ENCODE data around the gene WDR7.
A peak's percentile ranks its signal among the peaks of the same experiment; 100 is the strongest.

The WDR7 gene

GRCh38 chr18:56650944-56651770 lies at the start of gene WDR7:
Gene WDR7, plus strand, starts transcription at chr18:56651359. Its CDS starts 21,157 bp downstream, at chr18:56672516.
- peak within 1 kb of the TSS; percentile 90 for H3K27ac ChIP-seq
- no peak for TF ChIP-seq ZFX (IDR thresholded peaks at IDR 0.05; ENCODE audit: borderline replicate concordance)
- TF ChIP-seq, protein P1, sequence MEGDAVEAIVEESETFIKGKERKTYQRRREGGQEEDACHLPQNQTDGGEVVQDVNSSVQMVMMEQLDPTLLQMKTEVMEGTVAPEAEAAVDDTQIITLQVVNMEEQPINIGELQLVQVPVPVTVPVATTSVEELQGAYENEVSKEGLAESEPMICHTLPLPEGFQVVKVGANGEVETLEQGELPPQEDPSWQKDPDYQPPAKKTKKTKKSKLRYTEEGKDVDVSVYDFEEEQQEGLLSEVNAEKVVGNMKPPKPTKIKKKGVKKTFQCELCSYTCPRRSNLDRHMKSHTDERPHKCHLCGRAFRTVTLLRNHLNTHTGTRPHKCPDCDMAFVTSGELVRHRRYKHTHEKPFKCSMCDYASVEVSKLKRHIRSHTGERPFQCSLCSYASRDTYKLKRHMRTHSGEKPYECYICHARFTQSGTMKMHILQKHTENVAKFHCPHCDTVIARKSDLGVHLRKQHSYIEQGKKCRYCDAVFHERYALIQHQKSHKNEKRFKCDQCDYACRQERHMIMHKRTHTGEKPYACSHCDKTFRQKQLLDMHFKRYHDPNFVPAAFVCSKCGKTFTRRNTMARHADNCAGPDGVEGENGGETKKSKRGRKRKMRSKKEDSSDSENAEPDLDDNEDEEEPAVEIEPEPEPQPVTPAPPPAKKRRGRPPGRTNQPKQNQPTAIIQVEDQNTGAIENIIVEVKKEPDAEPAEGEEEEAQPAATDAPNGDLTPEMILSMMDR (IDR thresholded peaks at IDR 0.05), result no peak

- no peak for TF ChIP-seq ZFX (IDR thresholded peaks at IDR 0.05; ENCODE audit: borderline replicate concordance)
- TF ChIP-seq, protein P1 (IDR thresholded peaks at IDR 0.05), result no peak
- no peak overlapping the region for H3K27ac ChIP-seq
Observed at GRCh38 chr18:56606618-56607017, 44.5 kb upstream of the WDR7 start.

- no peak overlapping the region for H3K27ac ChIP-seq
- TF ChIP-seq, protein P1 (IDR thresholded peaks at IDR 0.05), result no peak
- TF ChIP-seq ZFX (IDR thresholded peaks at IDR 0.05; ENCODE audit: borderline replicate concordance), result no peak
Observed at GRCh38 chr18:56615738-56616520, 35.2 kb upstream of the WDR7 start.

DNA sequence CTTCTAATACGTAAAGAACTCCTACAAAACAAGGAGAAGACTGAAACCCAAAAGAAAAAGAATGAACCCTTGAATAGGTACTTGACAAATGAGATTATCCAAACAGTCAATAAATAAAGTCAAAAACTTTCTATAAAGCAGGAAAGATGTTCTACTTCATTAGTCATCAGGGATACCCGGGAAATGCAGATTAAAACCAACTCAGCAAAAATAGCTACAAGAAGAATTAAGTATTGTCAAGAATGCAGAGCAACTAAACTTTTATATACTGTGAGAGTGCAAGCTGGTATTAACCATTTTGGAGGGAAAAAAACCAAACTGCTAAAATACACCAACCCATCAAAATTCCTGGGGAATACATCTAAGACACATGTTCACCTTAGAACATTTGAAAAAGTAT lies 23.2 kb upstream of the WDR7 start:
- TF ChIP-seq, protein P1 (IDR thresholded peaks at IDR 0.05), result no peak
- no peak for TF ChIP-seq ZFX (IDR thresholded peaks at IDR 0.05; ENCODE audit: borderline replicate concordance)
- no peak overlapping the region for H3K27ac ChIP-seq

DNA sequence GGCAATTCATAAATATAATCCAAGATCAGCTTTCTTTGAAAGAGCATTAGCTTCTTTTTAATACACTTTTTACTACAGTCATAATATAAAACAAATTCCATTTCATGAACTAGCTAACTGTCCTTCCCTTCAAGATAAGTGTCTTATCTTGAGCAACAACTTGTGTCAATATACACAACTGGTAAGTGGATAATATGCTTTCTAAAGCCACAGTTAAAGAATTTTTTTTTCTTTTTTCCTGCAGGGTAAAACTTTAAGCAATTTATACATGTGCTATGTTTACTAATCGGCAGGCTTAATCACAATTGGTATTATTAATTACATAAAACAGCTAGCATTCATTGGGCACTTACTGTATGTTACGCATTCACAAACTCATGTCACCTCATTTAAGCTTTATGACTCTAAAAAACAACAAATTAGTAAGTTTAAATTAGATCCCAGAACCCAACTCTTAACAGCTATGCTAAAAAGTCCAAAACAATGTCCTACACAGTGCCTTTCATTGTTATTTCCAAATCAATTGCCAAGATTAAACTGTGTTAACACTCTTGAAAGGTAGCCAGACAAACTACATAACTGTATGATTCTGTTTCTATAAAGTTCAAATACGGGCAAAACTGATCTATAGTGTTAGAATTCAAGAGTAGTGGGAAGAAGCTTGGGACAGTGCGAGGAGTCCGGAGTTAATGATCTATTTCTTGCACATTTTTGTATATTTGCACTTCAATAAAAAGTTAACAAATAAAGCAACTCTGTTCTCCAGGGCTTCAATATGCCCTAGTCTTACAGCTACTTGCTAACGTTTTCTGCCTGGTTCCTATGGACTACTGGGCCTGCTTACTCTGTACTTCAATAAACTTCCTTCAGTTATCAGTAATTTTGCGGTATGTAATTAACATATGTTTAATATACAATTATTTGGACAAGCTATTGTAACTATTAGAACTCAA lies 18.8 kb upstream of the WDR7 start:
- TF ChIP-seq, protein P1 (IDR thresholded peaks at IDR 0.05), result no peak
- TF ChIP-seq ZFX (IDR thresholded peaks at IDR 0.05; ENCODE audit: borderline replicate concordance), result no peak
- H3K27ac ChIP-seq, result no peak overlapping the region

DNA sequence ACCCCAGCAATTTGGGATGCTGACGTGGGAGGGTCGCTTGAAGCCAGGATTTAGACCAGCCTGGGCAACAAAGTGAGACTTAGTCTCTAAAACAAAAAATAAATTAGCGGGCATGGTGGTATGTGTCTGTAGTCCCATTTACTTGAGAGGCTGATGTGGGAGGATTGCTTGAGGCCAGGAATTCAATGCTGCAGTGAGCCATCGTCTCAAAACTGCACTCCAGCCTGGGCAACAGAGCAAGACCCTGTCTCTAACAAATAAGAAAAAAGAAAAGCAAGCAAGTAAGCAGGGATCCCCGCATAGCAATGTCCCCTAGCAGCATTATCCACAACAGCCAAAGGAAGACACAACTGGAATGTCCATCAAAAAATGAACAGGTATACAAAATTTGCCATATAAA lies 16.2 kb upstream of the WDR7 start:
- no peak for TF ChIP-seq ZFX (IDR thresholded peaks at IDR 0.05; ENCODE audit: borderline replicate concordance)
- TF ChIP-seq, protein P1 (IDR thresholded peaks at IDR 0.05), result no peak
- no peak overlapping the region for H3K27ac ChIP-seq
